Stimulated activated CD4-positive, alpha-beta T cell treated with anti-CD3 and anti-CD28 coated beads, Interleukin-4, amount 100 ng/mL, for 1 hour (primary cell): ENCODE results near the gene BTG1.
"Not testable (repeated sequence)": the region's sequence is repeated elsewhere in the genome, so short reads cannot be mapped to it uniquely, and the experiment has no call there.

ENCODE experiments used
- DNase-seq: peaks from one replicate; pipeline ENCODE4 v3.0.0-alpha.2; 2020

Gene BTG1

GRCh38 chr12:92147491-92147890, 1.8 kb upstream of the BTG1 start:
- DNase-seq = no peak

GRCh38 chr12:92146497-92147224, 1.0 kb upstream of the BTG1 start:
- DNase-seq = no peak

- DNase-seq = no peak
Observed at GRCh38 chr12:92145481-92145730, 240 bp downstream of the BTG1 start.

- peak; percentile 48 for DNase-seq
Observed at GRCh38 chr12:92144631-92145480, 790 bp downstream of the BTG1 start.

- DNase-seq = peak; percentile 56
Observed at GRCh38 chr12:92143686-92144630, 1.7 kb downstream of the BTG1 start.

GRCh38 chr12:92143258-92143657, 2.4 kb downstream of the BTG1 start:
- no peak for DNase-seq

GRCh38 chr12:92142251-92142926, 3.3 kb downstream of the BTG1 start:
- DNase-seq = no peak

- no peak for DNase-seq
Observed at GRCh38 chr12:92141591-92142121, 4.0 kb downstream of the BTG1 start.

- no peak for DNase-seq
Observed at GRCh38 chr12:92140896-92141536, 4.6 kb downstream of the BTG1 start.

GRCh38 chr12:92140156-92140555, 5.5 kb downstream of the BTG1 start:
- no peak for DNase-seq

- DNase-seq = no peak
Observed at GRCh38 chr12:92139634-92140150, 6.0 kb downstream of the BTG1 start.

- no peak for DNase-seq
Observed at GRCh38 chr12:92138626-92139025, 7.0 kb downstream of the BTG1 start.

GRCh38 chr12:92138144-92138543, 7.5 kb downstream of the BTG1 start:
- no peak for DNase-seq

- DNase-seq = no peak
Observed at GRCh38 chr12:92136965-92137721, 8.5 kb downstream of the BTG1 start.

- DNase-seq = no peak
Observed at GRCh38 chr12:92136026-92136730, 9.5 kb downstream of the BTG1 start.

- DNase-seq = not testable (repeated sequence)
Observed at GRCh38 chr12:92135541-92135940, 10.1 kb downstream of the BTG1 start.

GRCh38 chr12:92134638-92135274, 10.9 kb downstream of the BTG1 start:
- no peak for DNase-seq

- no peak for DNase-seq
Observed at GRCh38 chr12:92133795-92134637, 11.6 kb downstream of the BTG1 start.

- no peak for DNase-seq
Observed at GRCh38 chr12:92133171-92133570, 12.5 kb downstream of the BTG1 start.
